GM18508 (cell line): ENCODE data around the gene KCNK18.

Experiments used
- ATAC-seq: cut with Tn5 transposase; IDR thresholded peaks from one replicate; pipeline ENCODE4 v1.9.1; 2021; ENCODE audit warnings: moderate number of reproducible peaks; ENCODE audit not compliant: insufficient read depth, unreplicated experiment

Gene KCNK18

GRCh38 chr10:117197189-117197588, at the start of gene KCNK18:
Gene KCNK18 (plus strand): TSS chr10:117197489. CDS start chr10:117197489, 0 bp downstream.
- no peak for ATAC-seq

GRCh38 chr10:117148284-117148683, 49.0 kb upstream of the KCNK18 start:
- ATAC-seq: no peak

GRCh38 chr10:117152668-117153067, 44.6 kb upstream of the KCNK18 start:
- no peak for ATAC-seq

GRCh38 chr10:117158297-117158696, 39.0 kb upstream of the KCNK18 start:
- ATAC-seq: no peak

- no peak for ATAC-seq
These were observed 37.9 kb upstream of the KCNK18 start for GRCh38 chr10:117159390-117159789.

GRCh38 chr10:117160567-117160966, 36.7 kb upstream of the KCNK18 start:
- ATAC-seq: no peak

GRCh38 chr10:117161386-117162033, 35.8 kb upstream of the KCNK18 start:
- no peak for ATAC-seq

GRCh38 chr10:117162093-117163060, 34.9 kb upstream of the KCNK18 start:
- no peak for ATAC-seq

GRCh38 chr10:117163061-117163953, 34.0 kb upstream of the KCNK18 start:
- ATAC-seq: no peak

GRCh38 chr10:117163954-117164548, 33.2 kb upstream of the KCNK18 start:
- ATAC-seq: no peak

- ATAC-seq: no peak
These were observed 32.4 kb upstream of the KCNK18 start for GRCh38 chr10:117164592-117165537.

- ATAC-seq: no peak
These were observed 31.5 kb upstream of the KCNK18 start for GRCh38 chr10:117165538-117166417.

GRCh38 chr10:117166418-117167345, 30.6 kb upstream of the KCNK18 start:
- ATAC-seq: no peak

GRCh38 chr10:117167346-117167788, 29.9 kb upstream of the KCNK18 start:
- no peak for ATAC-seq

GRCh38 chr10:117167789-117168674, 29.3 kb upstream of the KCNK18 start:
- ATAC-seq: peak; percentile 58

GRCh38 chr10:117168729-117169128, 28.6 kb upstream of the KCNK18 start:
- no peak for ATAC-seq
